ENCODE data around the gene OSBPL6. TPM values are rescaled to one million over a fixed set of nuclear protein-coding genes. Genes with fewer than 3 reads are reported as not detected.

OSBPL6 gene
- total and polyA plus RNA-seq, 2 of the 13 experiments (the other 11 are each of a cell fraction or from before 2014, with no cell fraction given) = 0.03 to 0.11 TPM

GRCh38 chr2:178367344-178367743 lies 173.0 kb downstream of the OSBPL6 start:
- BruUV-seq (replicated peaks) = no TSS peak
- Histone ChIP-seq H3K4me1 (ENCODE audit: insufficient read depth, low read length) (no peaks in the 10 kb centered on the region), H3K4me3 (replicated peaks in 1 of 3; ENCODE audit: insufficient read depth in 1 of 3, low read depth in 2 of 3, low read length in 3 of 3) (no peak overlapping the region), H3K27ac (ENCODE audit: extremely low read length, insufficient read depth, low read length) (no peak overlapping the region), H3K4me2 (ENCODE audit: low read depth, low read length) (no peak overlapping the region), H4K20me1 (ENCODE audit: insufficient read depth, low read length) (no peaks in the 10 kb centered on the region), H3K27me3 (ENCODE audit: control insufficient read depth in 1 of 2, insufficient read depth in 2 of 2, low read length in 2 of 2) (no peaks in the 10 kb centered on the region), H3K9ac (ENCODE audit: insufficient read depth, low read depth, low read length) (no peak overlapping the region), H3K36me3 (replicated peaks in 1 of 2; ENCODE audit: control insufficient read depth in 1 of 2, insufficient read depth in 2 of 2, low read length in 2 of 2) (no peaks in the 10 kb centered on the region), H3K9me3 (ENCODE audit: low read length) (no peaks in the 10 kb centered on the region), H3K79me2 (ENCODE audit: insufficient read depth, low read length) (no peaks in the 10 kb centered on the region), H2AFZ (ENCODE audit: low read length) (no peak overlapping the region)
- ChIA-PET POLR2A (no interaction called here), CTCF (ENCODE audit: low intra/inter-chr PET ratio, low total read pairs) (no interaction called here)
- FAIRE-seq = no peak
- WGBS (ENCODE audit: low lambda C conversion rate) = 60% methylated on average over 1 of the region's 1 CpG
- ATAC-seq = no peak
- TF ChIP-seq PHB2 (IDR thresholded peaks at IDR 0.05; ENCODE audit: partially characterized antibody) (no peak), MXI1 (IDR thresholded peaks at IDR 0.05; ENCODE audit: borderline replicate concordance, low read depth, low read length) (no peak), ZNF326 (CRISPR knock-in tag; IDR thresholded peaks at IDR 0.05; ENCODE audit: borderline replicate concordance) (no peak), ZNF772 (CRISPR knock-in tag; IDR thresholded peaks at IDR 0.05) (no peak), FOXM1 (CRISPR knock-in tag; IDR thresholded peaks at IDR 0.05) (no peak), NR3C1 (CRISPR knock-in tag; IDR thresholded peaks at IDR 0.05) (no peak), ZSCAN20 (CRISPR knock-in tag; IDR thresholded peaks at IDR 0.05; ENCODE audit: borderline replicate concordance) (no peak), YY1 (IDR thresholded peaks at IDR 0.05; ENCODE audit: insufficient read depth, insufficient replicate concordance, low read depth, low read length) (no peak)
- intact Hi-C loops (cut with micrococcal nuclease; ENCODE audit: unreplicated experiment) (no loop called here), in situ Hi-C loops (cut with HindIII; ENCODE audit: extremely low pct_ligation_motif_present, low pct_unique_long_range_greater_than_20kb) (no loop called here)
- DNase-seq (ENCODE audit: low spot score) = no peak

- Histone ChIP-seq H3K9me3 (ENCODE audit: low read length) (no peaks in the 10 kb centered on the region), H3K4me3 (replicated peaks in 1 of 3; ENCODE audit: insufficient read depth in 1 of 3, low read depth in 2 of 3, low read length in 3 of 3) (no peak overlapping the region), H3K4me1 (ENCODE audit: insufficient read depth, low read length) (no peaks in the 10 kb centered on the region), H3K27me3 (ENCODE audit: control insufficient read depth in 1 of 2, insufficient read depth in 2 of 2, low read length in 2 of 2) (0 out of 5 replicates have a peak, but pooled peaks cover 0 to 5% of the 10 kb centered on the region in 2 experiments), H3K36me3 (replicated peaks in 1 of 2; ENCODE audit: control insufficient read depth in 1 of 2, insufficient read depth in 2 of 2, low read length in 2 of 2) (no peaks in the 10 kb centered on the region), H4K20me1 (ENCODE audit: insufficient read depth, low read length) (no peaks in the 10 kb centered on the region), H2AFZ (ENCODE audit: low read length) (no peak overlapping the region), H3K4me2 (ENCODE audit: low read depth, low read length) (no peak overlapping the region), H3K27ac (ENCODE audit: extremely low read length, insufficient read depth, low read length) (no peak overlapping the region), H3K9ac (ENCODE audit: insufficient read depth, low read depth, low read length) (no peak overlapping the region), H3K79me2 (ENCODE audit: insufficient read depth, low read length) (no peaks in the 10 kb centered on the region)
- in situ Hi-C loops (cut with HindIII; ENCODE audit: extremely low pct_ligation_motif_present, low pct_unique_long_range_greater_than_20kb) = no loop called here
- WGBS (ENCODE audit: low lambda C conversion rate) = 4% methylated on average over 1 of the region's 1 CpG
- intact Hi-C loops (cut with micrococcal nuclease; ENCODE audit: unreplicated experiment) = no loop called here
- FAIRE-seq = no peak
- ChIA-PET CTCF (ENCODE audit: low intra/inter-chr PET ratio, low total read pairs) (no interaction called here), POLR2A (no interaction called here)
- BruUV-seq (replicated peaks) = no TSS peak
- no peak for ATAC-seq
- no peak for DNase-seq (ENCODE audit: low spot score)
- TF ChIP-seq HNRNPK (IDR thresholded peaks at IDR 0.05; ENCODE audit: low read depth, low read length, poor library complexity, severe bottlenecking) (no peak), YY1 (IDR thresholded peaks at IDR 0.05; ENCODE audit: insufficient read depth, insufficient replicate concordance, low read depth, low read length) (no peak), SAFB2 (CRISPR knock-in tag; IDR thresholded peaks at IDR 0.05; ENCODE audit: borderline replicate concordance, low read depth) (no peak), NCOR1 (IDR thresholded peaks at IDR 0.05; ENCODE audit: borderline replicate concordance, low read length) (no peak), BCLAF1 (IDR thresholded peaks at IDR 0.05) (no peak), TFAP4 (IDR thresholded peaks at IDR 0.05; ENCODE audit: borderline replicate concordance, low read depth) (no peak), NPAS2 (CRISPR knock-in tag; IDR thresholded peaks at IDR 0.05; ENCODE audit: borderline replicate concordance) (no peak)
These were observed 180.6 kb downstream of the OSBPL6 start for GRCh38 chr2:178374865-178375264.
